Measurements from ENCODE around the gene SMARCC2. TPM values are rescaled to one million over a fixed set of nuclear protein-coding genes. Genes with fewer than 3 reads are reported as not detected.
A peak's percentile ranks its signal among the peaks of the same experiment; 100 is the strongest.

Gene SMARCC2
- total RNA-seq, 1 experiment from 2014 or later, result 99.7 TPM

DNA sequence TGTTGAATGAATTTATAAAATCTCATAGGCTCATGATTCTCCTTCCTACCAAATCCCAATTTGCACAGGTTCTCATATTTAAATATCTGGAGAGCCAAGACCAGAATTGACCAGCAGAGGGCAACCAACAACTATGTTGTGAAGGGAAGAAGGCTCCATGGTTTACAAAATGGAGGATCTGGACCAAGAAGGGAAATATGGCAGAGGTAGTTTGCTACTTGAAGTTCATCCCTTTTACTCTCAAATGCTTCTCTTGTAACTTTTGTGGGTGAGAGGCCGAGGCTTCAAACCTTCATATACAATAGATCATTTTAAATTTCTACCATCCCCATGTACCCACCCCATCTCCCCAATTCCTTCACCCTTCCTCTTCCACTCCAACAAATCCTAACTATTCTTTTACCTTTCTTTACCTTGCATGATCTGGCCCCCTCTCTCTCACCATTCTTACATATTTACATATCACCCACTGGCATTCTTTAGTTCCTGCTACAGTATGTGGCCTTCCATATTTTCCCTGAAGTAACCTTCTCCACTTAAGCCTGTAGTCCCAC is 3.8 kb upstream of the SMARCC2 start:
- no peak overlapping the region for H3K27ac ChIP-seq (ENCODE audit: low read depth, low read length)
- POLR2A ChIA-PET, result no interaction called here
- no peaks in the 10 kb centered on the region for H3K27me3 ChIP-seq (ENCODE audit: insufficient read depth, low read length)
- peak; percentile 80 for DNase-seq (ENCODE audit: low read depth, low spot score)
- intact Hi-C loops (cut with micrococcal nuclease), result loop anchor here (1.0 to 5.0 kb wide), 4 partner anchors 64 to 399 kb away; no protein-coding TSS in a partner anchor
- RAD21 ChIA-PET (ENCODE audit: low non-redundant PET in 1 of 2, low total read pairs in 2 of 2, uncharacterized antibody in 2 of 2, unreplicated experiment in 2 of 2), result no interaction called here
- peaks cover 12 to 24% of the 10 kb centered on the region in 2 experiments for H3K4me1 ChIP-seq (ENCODE audit: control insufficient read depth in 1 of 2, insufficient read depth in 2 of 2, low read length in 2 of 2)
- H3K9me2 ChIP-seq (ENCODE audit: insufficient read depth), result no peaks in the 10 kb centered on the region
- no peak for ATAC-seq
- H3K79me2 ChIP-seq (ENCODE audit: insufficient read depth, low read length), result peaks cover 9% of the 10 kb centered on the region
- H2AFZ ChIP-seq (ENCODE audit: low read depth, low read length, poor library complexity, severe bottlenecking), result peak overlapping the region; percentile 91
- TF ChIP-seq, protein P1, sequence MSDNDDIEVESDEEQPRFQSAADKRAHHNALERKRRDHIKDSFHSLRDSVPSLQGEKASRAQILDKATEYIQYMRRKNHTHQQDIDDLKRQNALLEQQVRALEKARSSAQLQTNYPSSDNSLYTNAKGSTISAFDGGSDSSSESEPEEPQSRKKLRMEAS (IDR thresholded peaks at IDR 0.05), result no peak
- TF ChIP-seq CBX3 (IDR thresholded peaks at IDR 0.05; ENCODE audit: low read depth), result peak; percentile 72; the same call in 1 of the 2 replicates
- TF ChIP-seq SRF (IDR thresholded peaks at IDR 0.05; ENCODE audit: low read depth), result no peak
- TF ChIP-seq EZH2 (IDR thresholded peaks at IDR 0.05), result no peak
- TF ChIP-seq FOSL1 (IDR thresholded peaks at IDR 0.05; ENCODE audit: low read depth), result no peak
- no peak for TF ChIP-seq POLR2A (IDR thresholded peaks at IDR 0.05; ENCODE audit: borderline replicate concordance, extremely low read depth, insufficient read depth, insufficient read length)
- TF ChIP-seq EGR1 (IDR thresholded peaks at IDR 0.05; ENCODE audit: low read depth), result no peak
- peak; percentile 94 for TF ChIP-seq RAD21 (IDR thresholded peaks at IDR 0.05; ENCODE audit: low read depth)
- TF ChIP-seq, protein P2, sequence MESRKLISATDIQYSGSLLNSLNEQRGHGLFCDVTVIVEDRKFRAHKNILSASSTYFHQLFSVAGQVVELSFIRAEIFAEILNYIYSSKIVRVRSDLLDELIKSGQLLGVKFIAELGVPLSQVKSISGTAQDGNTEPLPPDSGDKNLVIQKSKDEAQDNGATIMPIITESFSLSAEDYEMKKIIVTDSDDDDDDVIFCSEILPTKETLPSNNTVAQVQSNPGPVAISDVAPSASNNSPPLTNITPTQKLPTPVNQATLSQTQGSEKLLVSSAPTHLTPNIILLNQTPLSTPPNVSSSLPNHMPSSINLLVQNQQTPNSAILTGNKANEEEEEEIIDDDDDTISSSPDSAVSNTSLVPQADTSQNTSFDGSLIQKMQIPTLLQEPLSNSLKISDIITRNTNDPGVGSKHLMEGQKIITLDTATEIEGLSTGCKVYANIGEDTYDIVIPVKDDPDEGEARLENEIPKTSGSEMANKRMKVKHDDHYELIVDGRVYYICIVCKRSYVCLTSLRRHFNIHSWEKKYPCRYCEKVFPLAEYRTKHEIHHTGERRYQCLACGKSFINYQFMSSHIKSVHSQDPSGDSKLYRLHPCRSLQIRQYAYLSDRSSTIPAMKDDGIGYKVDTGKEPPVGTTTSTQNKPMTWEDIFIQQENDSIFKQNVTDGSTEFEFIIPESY (IDR thresholded peaks at IDR 0.05; ENCODE audit: extremely low read depth, insufficient replicate concordance, low read length), result no peak
- TF ChIP-seq ELF1 (IDR thresholded peaks at IDR 0.05; ENCODE audit: borderline replicate concordance, low read depth), result no peak
- peak; percentile 93 for TF ChIP-seq YY1 (IDR thresholded peaks at IDR 0.05; ENCODE audit: extremely low read depth, insufficient replicate concordance, low read depth, low read length)
- TF ChIP-seq, protein P3, sequence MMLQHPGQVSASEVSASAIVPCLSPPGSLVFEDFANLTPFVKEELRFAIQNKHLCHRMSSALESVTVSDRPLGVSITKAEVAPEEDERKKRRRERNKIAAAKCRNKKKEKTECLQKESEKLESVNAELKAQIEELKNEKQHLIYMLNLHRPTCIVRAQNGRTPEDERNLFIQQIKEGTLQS (IDR thresholded peaks at IDR 0.05), result no peak
- no peak for TF ChIP-seq SIN3A (IDR thresholded peaks at IDR 0.05; ENCODE audit: low read depth)
- TF ChIP-seq, protein P4, sequence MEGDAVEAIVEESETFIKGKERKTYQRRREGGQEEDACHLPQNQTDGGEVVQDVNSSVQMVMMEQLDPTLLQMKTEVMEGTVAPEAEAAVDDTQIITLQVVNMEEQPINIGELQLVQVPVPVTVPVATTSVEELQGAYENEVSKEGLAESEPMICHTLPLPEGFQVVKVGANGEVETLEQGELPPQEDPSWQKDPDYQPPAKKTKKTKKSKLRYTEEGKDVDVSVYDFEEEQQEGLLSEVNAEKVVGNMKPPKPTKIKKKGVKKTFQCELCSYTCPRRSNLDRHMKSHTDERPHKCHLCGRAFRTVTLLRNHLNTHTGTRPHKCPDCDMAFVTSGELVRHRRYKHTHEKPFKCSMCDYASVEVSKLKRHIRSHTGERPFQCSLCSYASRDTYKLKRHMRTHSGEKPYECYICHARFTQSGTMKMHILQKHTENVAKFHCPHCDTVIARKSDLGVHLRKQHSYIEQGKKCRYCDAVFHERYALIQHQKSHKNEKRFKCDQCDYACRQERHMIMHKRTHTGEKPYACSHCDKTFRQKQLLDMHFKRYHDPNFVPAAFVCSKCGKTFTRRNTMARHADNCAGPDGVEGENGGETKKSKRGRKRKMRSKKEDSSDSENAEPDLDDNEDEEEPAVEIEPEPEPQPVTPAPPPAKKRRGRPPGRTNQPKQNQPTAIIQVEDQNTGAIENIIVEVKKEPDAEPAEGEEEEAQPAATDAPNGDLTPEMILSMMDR (IDR thresholded peaks at IDR 0.05 in 2 of 3, conservative IDR thresholded peaks at IDR 0.05 in 1 of 3; ENCODE audit: borderline replicate concordance in 1 of 3, insufficient read depth in 1 of 3, low read depth in 2 of 3, low read length in 2 of 3), result peak; percentile 69 to 94 (median 88)
- H3K9me3 ChIP-seq (ENCODE audit: control insufficient read depth in 1 of 2, insufficient read depth in 1 of 2, low read depth in 1 of 2, low read length in 2 of 2), result no peaks in the 10 kb centered on the region
- CTCF ChIA-PET, result no interaction called here
- H3K9ac ChIP-seq (ENCODE audit: low read length), result no peak overlapping the region
- no peaks in the 10 kb centered on the region for H4K20me1 ChIP-seq (ENCODE audit: insufficient read depth)
- no TSS peak for BruUV-seq (replicated peaks)
- H3K4me2 ChIP-seq (ENCODE audit: low read length), result peak overlapping the region; percentile 3; the same call in 1 of the 2 replicates
- no peak overlapping the region for H3K4me3 ChIP-seq (replicated peaks in 1 of 2; ENCODE audit: low read depth in 1 of 2, low read length in 2 of 2)
- no peaks in the 10 kb centered on the region for H3K36me3 ChIP-seq (ENCODE audit: control insufficient read depth in 1 of 2, insufficient read depth in 2 of 2, low read length in 2 of 2)
